H1 (cell line): ENCODE data around the gene CUX1. TPM values are rescaled to one million over a fixed set of nuclear protein-coding genes. Genes with fewer than 3 reads are reported as not detected.

Experiments
- CTCF ChIA-PET: fragments of 300-600 bp; sonication (Branson Sonifier 250); formaldehyde crosslinking; loops from one replicate; lab custom pipeline; 2021; ENCODE audit not compliant: partially characterized antibody; lab: Charles Lee
- POLR2A ChIA-PET: fragments of 300-600 bp; sonication (Branson Sonifier 250); formaldehyde crosslinking; loops from one replicate; lab custom pipeline; 2021; ENCODE audit warnings: inconsistent platforms; ENCODE audit not compliant: partially characterized antibody; lab: Charles Lee
- DNase-seq, 2 experiments: peaks; one replicate each; pipeline versions ENCODE4 v3.0.0 to v3.0.0-alpha.2; 2010 to 2022; ENCODE audit warnings: low spot score in 2 of 2, low read depth in 1 of 2, mixed read lengths in 1 of 2
- FAIRE-seq: peaks from 2 replicates; lab custom pipeline; 2011; peaks lifted over from hg19 to GRCh38; lab: Jason Lieb, UNC
- H2AFZ ChIP-seq: 2 replicates; pipeline ENCODE4 v1.8.1; 2012; ENCODE audit warnings: low read length, inconsistent platforms
- H2AK5ac ChIP-seq: 2 replicates; pipeline ENCODE4 v1.6.1; 2013; ENCODE audit warnings: low read depth, low read length
- H2BK120ac ChIP-seq: replicated peaks from 2 replicates; pipeline ENCODE3; 2013; ENCODE audit warnings: low read depth, low read length, inconsistent platforms
- H2BK12ac ChIP-seq: 2 replicates; pipeline ENCODE4 v1.6.1; 2013; ENCODE audit warnings: low read depth, low read length
- H2BK15ac ChIP-seq: 2 replicates; pipeline ENCODE4 v1.6.1; 2013; ENCODE audit warnings: low read length
- H2BK20ac ChIP-seq: 2 replicates; pipeline ENCODE4 v1.6.1; 2013; ENCODE audit warnings: low read length
- H2BK5ac ChIP-seq: 2 replicates; pipeline ENCODE4 v1.6.1; 2013; ENCODE audit warnings: low read depth, low read length
- H3K14ac ChIP-seq: 2 replicates; pipeline ENCODE4 v1.6.1; 2013; ENCODE audit warnings: inconsistent platforms; ENCODE audit not compliant: insufficient read length
- H3K18ac ChIP-seq: 2 replicates; pipeline ENCODE4 v1.6.1; 2013; ENCODE audit warnings: low read length; ENCODE audit errors: extremely low read depth
- H3K23ac ChIP-seq: 2 replicates; pipeline ENCODE4 v1.6.1; 2013; ENCODE audit warnings: inconsistent platforms; ENCODE audit not compliant: insufficient read length
- H3K23me2 ChIP-seq: 2 replicates; pipeline ENCODE4 v1.6.1; 2013; ENCODE audit warnings: low read depth, low read length
- H3K27ac ChIP-seq: 2 replicates; pipeline ENCODE4 v1.6.1; 2011; ENCODE audit warnings: low read depth, low read length, inconsistent platforms
- H3K27me3 ChIP-seq, 4 experiments: replicated peaks in 1 of 4; 1 replicate in 1 of 4; 2 replicates in 3 of 4; pipeline versions ENCODE4 v1.6.1 to v1.8.1; 2011 to 2013; ENCODE audit warnings: low read length in 3 of 4, mild to moderate bottlenecking in 3 of 4, inconsistent platforms in 2 of 4, mixed read lengths in 2 of 4, moderate library complexity in 1 of 4; ENCODE audit not compliant: control insufficient read depth in 3 of 4, insufficient read depth in 3 of 4; ENCODE audit errors: extremely low read depth in 1 of 4
- H3K36me3 ChIP-seq, 4 experiments: 2 replicates each; pipeline versions ENCODE4 v1.6.1 to v1.8.1; 2011 to 2013; ENCODE audit warnings: mild to moderate bottlenecking in 4 of 4, low read length in 3 of 4, moderate library complexity in 2 of 4, control low read depth in 1 of 4, inconsistent platforms in 1 of 4; ENCODE audit not compliant: insufficient read depth in 4 of 4, control insufficient read depth in 2 of 4
- H3K4ac ChIP-seq: replicated peaks from 2 replicates; pipeline ENCODE3; 2013; ENCODE audit warnings: low read length, low read depth, mixed read lengths, inconsistent platforms; ENCODE audit not compliant: insufficient read length
- H3K4me1 ChIP-seq, 4 experiments: replicated peaks in 1 of 4; 1 replicate in 1 of 4; 2 replicates in 3 of 4; pipeline versions ENCODE4 v1.6.1 to v1.8.1; 2011 to 2013; ENCODE audit warnings: low read length in 3 of 4, inconsistent platforms in 2 of 4, mixed read lengths in 1 of 4; ENCODE audit not compliant: insufficient read depth in 4 of 4, control insufficient read depth in 3 of 4
- H3K4me2 ChIP-seq, 2 experiments: 2 replicates each; pipeline versions ENCODE4 v1.6.1 to v1.8.1; 2011 to 2013; ENCODE audit warnings: low read depth in 2 of 2, low read length in 2 of 2, control low read depth in 1 of 2, inconsistent platforms in 1 of 2, mild to moderate bottlenecking in 1 of 2; ENCODE audit not compliant: insufficient read depth in 1 of 2
- H3K4me3 ChIP-seq, 4 experiments: fragments of 200-600, 300-600 bp in 1 of 4; sonication (generic), shearing (Covaris generic), sonication (Bioruptor Twin) in 1 of 4; 2 replicates each; pipeline versions ENCODE4 v1.5.1 to v1.8.1; 2011 to 2016; ENCODE audit warnings: low read length in 4 of 4, low read depth in 3 of 4, control low read depth in 2 of 4, inconsistent platforms in 2 of 4, mild to moderate bottlenecking in 2 of 4, mixed read lengths in 1 of 4, moderate library complexity in 1 of 4; ENCODE audit not compliant: insufficient read depth in 2 of 4; ENCODE audit errors: extremely low read depth in 1 of 4
- H3K56ac ChIP-seq: replicated peaks from 2 replicates; pipeline ENCODE3; 2013; ENCODE audit warnings: low read depth, mild to moderate bottlenecking, mixed read lengths, low read length, inconsistent platforms; ENCODE audit not compliant: insufficient read length
- H3K79me1 ChIP-seq: 2 replicates; pipeline ENCODE4 v1.6.1; 2013; ENCODE audit warnings: low read depth, low read length, control low read depth
- H3K79me2 ChIP-seq, 2 experiments: 2 replicates each; pipeline versions ENCODE4 v1.6.1 to v1.8.1; 2012 to 2013; ENCODE audit warnings: low read length in 2 of 2, mild to moderate bottlenecking in 2 of 2, inconsistent platforms in 1 of 2; ENCODE audit not compliant: insufficient read depth in 2 of 2, control insufficient read depth in 1 of 2
- H3K9ac ChIP-seq, 4 experiments: replicated peaks in 1 of 4; 1 replicate in 1 of 4; 2 replicates in 3 of 4; pipeline versions ENCODE4 v1.6.1 to v1.8.1; 2011 to 2013; ENCODE audit warnings: low read depth in 3 of 4, low read length in 3 of 4, control low read depth in 2 of 4, mild to moderate bottlenecking in 2 of 4, moderate library complexity in 2 of 4, inconsistent platforms in 1 of 4; ENCODE audit errors: extremely low read depth in 1 of 4
- H3K9me3 ChIP-seq, 2 experiments: 2 replicates each; pipeline versions ENCODE4 v1.6.1 to v1.8.1; 2012 to 2013; ENCODE audit warnings: mild to moderate bottlenecking in 2 of 2, moderate library complexity in 2 of 2, control low read depth in 1 of 2, inconsistent platforms in 1 of 2, low read depth in 1 of 2, low read length in 1 of 2, mixed read lengths in 1 of 2; ENCODE audit not compliant: insufficient read depth in 2 of 2
- H4K20me1 ChIP-seq, 2 experiments: replicated peaks in 1 of 2; 2 replicates each; pipeline versions ENCODE3 to v1.8.1; 2011 to 2013; ENCODE audit warnings: inconsistent platforms in 2 of 2, low read length in 2 of 2, mild to moderate bottlenecking in 1 of 2; ENCODE audit not compliant: insufficient read depth in 2 of 2, control insufficient read depth in 1 of 2
- H4K5ac ChIP-seq: 2 replicates; pipeline ENCODE4 v1.6.1; 2013; ENCODE audit warnings: low read length, low read depth, mixed read lengths, inconsistent platforms; ENCODE audit not compliant: insufficient read length
- H4K8ac ChIP-seq: 2 replicates; pipeline ENCODE4 v1.8.0; 2013; ENCODE audit warnings: mild to moderate bottlenecking, moderate library complexity, low read length, inconsistent platforms; ENCODE audit not compliant: insufficient read depth; ENCODE audit errors: extremely low read depth
- H4K91ac ChIP-seq: replicated peaks from 2 replicates; pipeline ENCODE3; 2013; ENCODE audit warnings: low read length, mixed read lengths, inconsistent platforms; ENCODE audit not compliant: insufficient read length
- SIRT6 ChIP-seq: IDR thresholded peaks from one replicate; pipeline ENCODE4 v1.7.1; 2012; ENCODE audit warnings: low read length, inconsistent platforms
- SP1 ChIP-seq: IDR thresholded peaks from 2 replicates; pipeline ENCODE4 v1.6.1; 2011; ENCODE audit warnings: low read depth, low read length
- WGBS, 2 experiments: shearing (Covaris generic) in 1 of 2; methylation state at CpG; one replicate each; pipeline versions ENCODE4 v1.1.6 to v1.1.7; 2013 to 2015; ENCODE audit warnings: low lambda C conversion rate in 2 of 2, mixed read lengths in 2 of 2, inconsistent platforms in 1 of 2, low coverage in 1 of 2, missing lambda C conversion rate in 1 of 2; ENCODE audit not compliant: insufficient replicate concordance in 2 of 2, insufficient coverage in 1 of 2, insufficient read length in 1 of 2; ENCODE audit errors: extremely low coverage in 1 of 2, missing lambda C conversion rate in 1 of 2; 5-methylcytosine and 5-hydroxymethylcytosine counted together
- polyA plus RNA-seq, 7 experiments: library from polyadenylated mRNA; depleted of rRNA in 3 of 7; stranded (reverse) in 5 of 7; unstranded in 2 of 7; fragments of >200 nt in 5 of 7; fragments of 200-250 nt in 2 of 7; gene quantifications; 1 replicate in 5 of 7; 2 replicates in 1 of 7; 4 replicates in 1 of 7; pipeline versions ENCODE4 v1.2.1 to v1.2.3, GENCODE V29; 2011 to 2013; ENCODE audit warnings: missing spikeins in 2 of 7, mixed read lengths in 2 of 7
- total RNA-seq: library from RNA; stranded (reverse); fragmentation: NEBNext Ultra II Directional; extraction: Animal tissue kit (Norgen Biotek cat#: 25700); gene quantifications from 2 replicates; pipeline ENCODE4 v1.2.1, GENCODE V29; 2021

Gene CUX1
- total and polyA plus RNA-seq, 2 of the 8 experiments (the other 6 are each of a cell fraction or from before 2014, with no cell fraction given), result 21.6 to 65.9 TPM

DNA sequence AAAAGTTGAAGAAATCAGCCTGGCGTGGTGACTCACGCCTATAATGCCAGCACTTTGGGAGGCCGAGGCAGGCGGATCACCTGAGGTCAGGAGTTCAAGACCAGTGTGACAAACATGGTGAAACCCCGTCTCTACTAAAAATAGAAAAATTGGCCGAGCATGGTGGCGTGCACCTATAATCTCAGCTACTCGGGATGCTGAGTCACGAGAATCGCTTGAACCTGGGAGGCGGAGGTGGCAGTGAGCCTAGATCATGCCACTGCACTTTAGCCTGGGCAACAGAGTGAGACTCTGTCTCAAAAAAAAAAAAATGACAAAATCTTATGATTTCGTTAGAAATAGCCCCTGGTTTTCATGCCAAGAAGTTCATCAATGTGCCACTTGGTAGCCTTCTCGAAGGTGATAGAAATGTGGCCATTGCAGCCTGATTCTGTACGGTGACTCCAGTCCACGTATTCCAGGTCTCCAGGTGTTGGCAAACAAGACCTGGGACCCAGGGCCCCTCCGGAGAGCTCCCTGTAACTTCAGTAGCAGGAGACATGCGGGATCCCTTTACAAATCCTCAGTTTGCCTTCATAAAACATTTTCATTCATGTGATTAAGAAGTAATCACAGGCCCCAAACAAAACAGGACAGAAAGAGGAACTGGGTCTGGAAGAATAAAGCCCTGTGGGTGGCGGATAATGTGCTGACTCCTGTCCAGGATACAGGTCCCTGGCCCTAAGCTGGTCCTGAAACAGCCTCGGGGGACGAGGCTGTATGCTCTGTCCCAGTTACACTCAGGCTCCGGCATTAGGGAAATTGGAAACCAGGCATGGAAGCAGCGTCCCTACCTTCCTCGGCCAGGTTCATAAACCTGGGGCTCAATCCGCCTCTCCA, 262.0 kb downstream of the CUX1 start:
- no peaks in the 10 kb centered on the region for H3K79me1 ChIP-seq
- TF ChIP-seq SIRT6 (no peak), SP1 (peak; percentile 80)
- no peak overlapping the region; a peak in 1 of 7 replicates for H3K9ac ChIP-seq
- no peaks in the 10 kb centered on the region; a peak in 1 of 4 replicates for H3K79me2 ChIP-seq
- no peak overlapping the region for H2BK20ac ChIP-seq
- no peak overlapping the region for H2AFZ ChIP-seq
- FAIRE-seq (no peak), DNase-seq (no peak)
- peak overlapping the region; percentile 29 for H3K18ac ChIP-seq
- H2BK12ac ChIP-seq, result peak overlapping the region; percentile 12; the same call in 1 of the 2 replicates
- H3K4me2 ChIP-seq, result peak overlapping the region; percentile 15 to 38; a peak in 2 of 4 replicates
- H3K27me3 ChIP-seq, result no peaks in the 10 kb centered on the region
- peak overlapping the region; percentile 19 for H4K91ac ChIP-seq
- no peak overlapping the region for H3K56ac ChIP-seq
- H3K23ac ChIP-seq, result no peak overlapping the region
- peak overlapping the region; percentile 22; the same call in 1 of the 2 replicates for H2BK5ac ChIP-seq
- no peaks in the 10 kb centered on the region for H4K20me1 ChIP-seq
- no peaks in the 10 kb centered on the region for H3K23me2 ChIP-seq
- peaks cover 5 to 16% (median 9%) of the 10 kb centered on the region in 4 experiments; a peak in 5 of 7 replicates for H3K4me1 ChIP-seq
- no peak overlapping the region for H3K14ac ChIP-seq
- H4K8ac ChIP-seq, result no peak overlapping the region
- no peak overlapping the region for H3K4me3 ChIP-seq
- POLR2A ChIA-PET, result interaction anchor here (0.6 to 1.6 kb wide), 3 partner anchors 14 to 456 kb away, joined by 3 to 5 read pairs (median 3); no protein-coding TSS in a partner anchor
- no peak overlapping the region for H4K5ac ChIP-seq
- H2BK15ac ChIP-seq, result no peak overlapping the region; the same call in 1 of the 2 replicates
- no peaks in the 10 kb centered on the region for H3K36me3 ChIP-seq
- no peak overlapping the region for H2AK5ac ChIP-seq
- 80% methylated on average over 24 of the region's 24 CpGs; no CpG with 5 or more reads in 1 of the 2 experiments for WGBS, 2 experiments
- no peaks in the 10 kb centered on the region for H3K9me3 ChIP-seq
- H3K27ac ChIP-seq, result no peak overlapping the region
- H3K4ac ChIP-seq, result no peak overlapping the region
- H2BK120ac ChIP-seq, result no peak overlapping the region
- CTCF ChIA-PET, result interaction anchor here (0.8 to 1.5 kb wide), 2 partner anchors 9 to 10 kb away, joined by 3 to 5 read pairs; no protein-coding TSS in a partner anchor
